HepG2 (cell line): ENCODE data around the gene NRN1L. TPM values are rescaled to one million over a fixed set of nuclear protein-coding genes. Genes with fewer than 3 reads are reported as not detected.

Source experiments
- ASH2L ChIP-seq: fragments of 300-600, 200-600 bp; sonication (generic); IDR thresholded peaks from 2 replicates; pipeline ENCODE4 v1.7.0; 2017; ENCODE audit warnings: low read depth, mild to moderate bottlenecking, moderate library complexity, mixed read lengths, low read length; ENCODE audit not compliant: insufficient read length
- CREM ChIP-seq, 2 experiments: sonication (generic) in 1 of 2; formaldehyde crosslinking in 1 of 2; IDR thresholded peaks; 2 replicates each; pipeline versions ENCODE4 v1.4.0 to v1.6.1; 2016 to 2020; ENCODE audit warnings: antibody characterized with exemption in 1 of 2, mild to moderate bottlenecking in 1 of 2, missing genetic modification reagents in 1 of 2
- ELF4 ChIP-seq: sonication (generic); formaldehyde crosslinking; IDR thresholded peaks from 2 replicates; pipeline ENCODE4 v1.5.0; 2020; ENCODE audit warnings: missing genetic modification reagents, mild to moderate bottlenecking, moderate library complexity, borderline replicate concordance
- KLF12 ChIP-seq: sonication (generic); formaldehyde crosslinking; IDR thresholded peaks from 2 replicates; pipeline ENCODE4 v1.4.0; 2020; ENCODE audit warnings: missing genetic modification reagents, borderline replicate concordance
- NFATC3 ChIP-seq: sonication (generic); formaldehyde crosslinking; IDR thresholded peaks from 2 replicates; pipeline ENCODE4 v1.5.1; 2020; ENCODE audit warnings: mild to moderate bottlenecking, missing genetic modification reagents
- PCBP1 ChIP-seq: fragments of 200-400 bp; formaldehyde crosslinking; IDR thresholded peaks from 2 replicates; pipeline ENCODE4 v1.6.1; 2017; ENCODE audit warnings: mild to moderate bottlenecking, low read depth, low read length, borderline replicate concordance
- RCOR2 ChIP-seq: IDR thresholded peaks from 2 replicates; pipeline ENCODE4 v1.6.1; 2016; ENCODE audit warnings: missing biosample characterization, missing genetic modification reagents
- SMYD3 ChIP-seq: sonication (generic); formaldehyde crosslinking; IDR thresholded peaks from 2 replicates; pipeline ENCODE4 v1.8.1; 2023; ENCODE audit warnings: mild to moderate bottlenecking, missing genetic modification reagents
- SYNCRIP ChIP-seq: fragments of 200-400 bp; formaldehyde crosslinking; IDR thresholded peaks from 2 replicates; pipeline ENCODE4 v1.6.1; 2018; ENCODE audit warnings: mild to moderate bottlenecking, low read depth, low read length; ENCODE audit not compliant: insufficient read depth
- TBP ChIP-seq: sonication (generic); formaldehyde crosslinking; IDR thresholded peaks from 2 replicates; pipeline ENCODE4 v1.5.0; 2020; ENCODE audit warnings: missing genetic modification reagents
- ZNF12 ChIP-seq: sonication (generic); formaldehyde crosslinking; IDR thresholded peaks from 2 replicates; pipeline ENCODE4 v1.5.0; 2020; ENCODE audit warnings: missing genetic modification reagents
- ZNF232 ChIP-seq: sonication (generic); formaldehyde crosslinking; IDR thresholded peaks from 2 replicates; pipeline ENCODE4 v1.4.0; 2020; ENCODE audit warnings: missing genetic modification reagents, borderline replicate concordance
- ZNF563 ChIP-seq: sonication (generic); formaldehyde crosslinking; IDR thresholded peaks from 2 replicates; pipeline ENCODE4 v1.8.0; 2022; ENCODE audit warnings: mild to moderate bottlenecking, moderate library complexity, missing genetic modification reagents
- ZSCAN21 ChIP-seq: sonication (generic); formaldehyde crosslinking; IDR thresholded peaks from 2 replicates; pipeline ENCODE4 v1.8.0; 2022; ENCODE audit warnings: mild to moderate bottlenecking, missing genetic modification reagents, moderate library complexity, borderline replicate concordance
- ZSCAN30 ChIP-seq: sonication (generic); formaldehyde crosslinking; IDR thresholded peaks from 2 replicates; pipeline ENCODE4 v1.5.0; 2020; ENCODE audit warnings: mild to moderate bottlenecking, missing genetic modification reagents
- polyA plus RNA-seq, 8 experiments: library from polyadenylated mRNA; depleted of rRNA in 3 of 8; stranded (reverse) in 7 of 8; unstranded in 1 of 8; fragments of >200 nt; fragmentation: Illumina TruSeq in 4 of 8; extraction: Trizol in 4 of 8; gene quantifications; 2 replicates each; pipeline versions ENCODE4 v1.2.1 to v1.2.3, GENCODE V29; 2011 to 2016; ENCODE audit warnings: low read depth in 4 of 8, missing spikeins in 1 of 8, mixed read lengths in 1 of 8; ENCODE audit not compliant: insufficient read depth in 1 of 8
- total RNA-seq, 5 experiments: library from RNA; depleted of rRNA; stranded (reverse); fragments of >200 nt; fragmentation: Illumina TruSeq; extraction: Trizol; gene quantifications; 2 replicates each; pipeline ENCODE4 v1.2.3, GENCODE V29; 2016; ENCODE audit warnings: low read depth in 1 of 5
- TF ChIP-seq, protein P1 (sequence below): sonication (generic); formaldehyde crosslinking; IDR thresholded peaks from 2 replicates; pipeline ENCODE4 v1.4.0; 2020; ENCODE audit warnings: mild to moderate bottlenecking, missing genetic modification reagents, borderline replicate concordance
- TF ChIP-seq, protein P2 (sequence below): sonication (generic); formaldehyde crosslinking; IDR thresholded peaks from 2 replicates; pipeline ENCODE4 v1.5.0; 2020; ENCODE audit warnings: mild to moderate bottlenecking, missing genetic modification reagents
- TF ChIP-seq, protein P3 (sequence below): sonication (generic); formaldehyde crosslinking; IDR thresholded peaks from 2 replicates; pipeline ENCODE4 v1.4.0; 2020; ENCODE audit warnings: missing genetic modification reagents
- TF ChIP-seq, protein P4 (sequence below): sonication (generic); formaldehyde crosslinking; IDR thresholded peaks from 2 replicates; pipeline ENCODE4 v1.5.0; 2020; ENCODE audit warnings: mild to moderate bottlenecking, missing genetic modification reagents

Gene NRN1L
- total and polyA plus RNA-seq, 2 of the 13 experiments (the other 11 are each of a cell fraction or from before 2014, with no cell fraction given), result 0.53 to 1.2 TPM

DNA sequence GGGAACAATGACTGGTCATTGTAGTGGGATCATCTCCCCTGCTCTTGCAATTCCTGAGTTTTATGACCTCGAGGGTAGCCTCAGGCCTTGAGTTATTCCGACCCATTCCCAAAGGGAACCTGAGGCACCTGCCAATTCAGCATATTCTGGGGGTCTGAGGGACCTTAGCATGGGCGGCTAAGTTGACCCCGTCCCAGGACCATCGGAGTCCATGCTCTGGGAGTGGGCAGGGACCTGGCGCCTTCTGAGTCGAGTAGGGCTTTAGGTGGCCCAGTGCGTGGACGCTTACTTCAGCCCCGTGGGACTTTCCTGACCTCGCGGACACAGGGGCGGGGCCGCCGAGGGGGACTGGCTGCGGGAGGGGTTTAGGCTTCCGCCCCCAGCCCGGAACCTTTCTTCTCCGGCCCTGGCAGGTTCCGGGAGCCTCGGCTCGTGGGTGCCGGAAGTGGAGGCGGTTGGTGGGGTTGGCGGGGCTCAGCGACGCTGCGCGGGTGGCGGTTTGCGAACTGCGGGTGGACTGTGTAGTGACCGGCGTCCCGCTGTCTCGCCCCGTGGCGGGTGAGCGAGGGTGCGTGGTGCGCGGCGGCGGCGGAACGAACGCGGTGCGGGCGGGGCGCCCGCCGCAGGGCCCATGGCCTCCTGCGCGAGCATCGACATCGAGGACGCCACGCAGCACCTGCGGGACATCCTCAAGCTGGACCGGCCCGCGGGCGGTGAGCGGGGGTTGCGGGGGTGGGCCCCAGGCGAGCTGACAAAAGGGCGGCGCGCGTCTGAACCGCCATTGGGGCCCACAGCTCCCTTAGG, 11.9 kb upstream of the NRN1L start, which contains the start of gene EDC4 (continued):
- TF ChIP-seq, protein P1, sequence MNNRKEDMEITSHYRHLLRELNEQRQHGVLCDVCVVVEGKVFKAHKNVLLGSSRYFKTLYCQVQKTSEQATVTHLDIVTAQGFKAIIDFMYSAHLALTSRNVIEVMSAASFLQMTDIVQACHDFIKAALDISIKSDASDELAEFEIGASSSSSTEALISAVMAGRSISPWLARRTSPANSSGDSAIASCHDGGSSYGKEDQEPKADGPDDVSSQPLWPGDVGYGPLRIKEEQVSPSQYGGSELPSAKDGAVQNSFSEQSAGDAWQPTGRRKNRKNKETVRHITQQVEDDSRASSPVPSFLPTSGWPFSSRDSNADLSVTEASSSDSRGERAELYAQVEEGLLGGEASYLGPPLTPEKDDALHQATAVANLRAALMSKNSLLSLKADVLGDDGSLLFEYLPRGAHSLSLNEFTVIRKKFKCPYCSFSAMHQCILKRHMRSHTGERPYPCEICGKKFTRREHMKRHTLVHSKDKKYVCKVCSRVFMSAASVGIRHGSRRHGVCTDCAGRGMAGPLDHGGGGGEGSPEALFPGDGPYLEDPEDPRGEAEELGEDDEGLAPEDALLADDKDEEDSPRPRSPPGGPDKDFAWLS (CRISPR knock-in tag), result 0 out of 2 replicates have a peak, but pooled peaks have one; percentile 47
- TF ChIP-seq ZSCAN21 (no peak), ZNF563 (CRISPR knock-in tag) (peak; percentile 82; the same call in 1 of the 2 replicates), ZSCAN30 (peak; percentile 85; the same call in 1 of the 2 replicates), RCOR2 (CRISPR knock-in tag) (no peak), CREM (IDR thresholded peaks at IDR 0.05) (peak; percentile 49; the same call in 1 of the 2 replicates), CREM (CRISPR knock-in tag; IDR thresholded peaks at IDR 0.05) (peak; percentile 48; the same call in 1 of the 2 replicates), SMYD3 (CRISPR knock-in tag) (peak; percentile 43; the same call in 1 of the 2 replicates), ZNF232 (CRISPR knock-in tag) (no peak), SYNCRIP (no peak), PCBP1 (0 out of 2 replicates have a peak, but pooled peaks have one; percentile 81), KLF12 (peak; percentile 96), NFATC3 (CRISPR knock-in tag) (peak; percentile 81; the same call in 1 of the 2 replicates), ELF4 (CRISPR knock-in tag) (0 out of 2 replicates have a peak, but pooled peaks have one; percentile 54), ASH2L (peak; percentile 99), ZNF12 (peak; percentile 14; the same call in 1 of the 2 replicates), TBP (CRISPR knock-in tag) (peak; percentile 98)
- TF ChIP-seq, protein P2, sequence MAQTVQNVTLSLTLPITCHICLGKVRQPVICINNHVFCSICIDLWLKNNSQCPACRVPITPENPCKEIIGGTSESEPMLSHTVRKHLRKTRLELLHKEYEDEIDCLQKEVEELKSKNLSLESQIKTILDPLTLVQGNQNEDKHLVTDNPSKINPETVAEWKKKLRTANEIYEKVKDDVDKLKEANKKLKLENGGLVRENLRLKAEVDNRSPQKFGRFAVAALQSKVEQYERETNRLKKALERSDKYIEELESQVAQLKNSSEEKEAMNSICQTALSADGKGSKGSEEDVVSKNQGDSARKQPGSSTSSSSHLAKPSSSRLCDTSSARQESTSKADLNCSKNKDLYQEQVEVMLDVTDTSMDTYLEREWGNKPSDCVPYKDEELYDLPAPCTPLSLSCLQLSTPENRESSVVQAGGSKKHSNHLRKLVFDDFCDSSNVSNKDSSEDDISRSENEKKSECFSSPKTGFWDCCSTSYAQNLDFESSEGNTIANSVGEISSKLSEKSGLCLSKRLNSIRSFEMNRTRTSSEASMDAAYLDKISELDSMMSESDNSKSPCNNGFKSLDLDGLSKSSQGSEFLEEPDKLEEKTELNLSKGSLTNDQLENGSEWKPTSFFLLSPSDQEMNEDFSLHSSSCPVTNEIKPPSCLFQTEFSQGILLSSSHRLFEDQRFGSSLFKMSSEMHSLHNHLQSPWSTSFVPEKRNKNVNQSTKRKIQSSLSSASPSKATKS, result no peak; the same call in 1 of the 2 replicates
- TF ChIP-seq, protein P3, sequence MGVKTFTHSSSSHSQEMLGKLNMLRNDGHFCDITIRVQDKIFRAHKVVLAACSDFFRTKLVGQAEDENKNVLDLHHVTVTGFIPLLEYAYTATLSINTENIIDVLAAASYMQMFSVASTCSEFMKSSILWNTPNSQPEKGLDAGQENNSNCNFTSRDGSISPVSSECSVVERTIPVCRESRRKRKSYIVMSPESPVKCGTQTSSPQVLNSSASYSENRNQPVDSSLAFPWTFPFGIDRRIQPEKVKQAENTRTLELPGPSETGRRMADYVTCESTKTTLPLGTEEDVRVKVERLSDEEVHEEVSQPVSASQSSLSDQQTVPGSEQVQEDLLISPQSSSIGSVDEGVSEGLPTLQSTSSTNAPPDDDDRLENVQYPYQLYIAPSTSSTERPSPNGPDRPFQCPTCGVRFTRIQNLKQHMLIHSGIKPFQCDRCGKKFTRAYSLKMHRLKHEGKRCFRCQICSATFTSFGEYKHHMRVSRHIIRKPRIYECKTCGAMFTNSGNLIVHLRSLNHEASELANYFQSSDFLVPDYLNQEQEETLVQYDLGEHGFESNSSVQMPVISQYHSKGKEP (CRISPR knock-in tag), result peak; percentile 86; the same call in 1 of the 2 replicates
- TF ChIP-seq, protein P4, sequence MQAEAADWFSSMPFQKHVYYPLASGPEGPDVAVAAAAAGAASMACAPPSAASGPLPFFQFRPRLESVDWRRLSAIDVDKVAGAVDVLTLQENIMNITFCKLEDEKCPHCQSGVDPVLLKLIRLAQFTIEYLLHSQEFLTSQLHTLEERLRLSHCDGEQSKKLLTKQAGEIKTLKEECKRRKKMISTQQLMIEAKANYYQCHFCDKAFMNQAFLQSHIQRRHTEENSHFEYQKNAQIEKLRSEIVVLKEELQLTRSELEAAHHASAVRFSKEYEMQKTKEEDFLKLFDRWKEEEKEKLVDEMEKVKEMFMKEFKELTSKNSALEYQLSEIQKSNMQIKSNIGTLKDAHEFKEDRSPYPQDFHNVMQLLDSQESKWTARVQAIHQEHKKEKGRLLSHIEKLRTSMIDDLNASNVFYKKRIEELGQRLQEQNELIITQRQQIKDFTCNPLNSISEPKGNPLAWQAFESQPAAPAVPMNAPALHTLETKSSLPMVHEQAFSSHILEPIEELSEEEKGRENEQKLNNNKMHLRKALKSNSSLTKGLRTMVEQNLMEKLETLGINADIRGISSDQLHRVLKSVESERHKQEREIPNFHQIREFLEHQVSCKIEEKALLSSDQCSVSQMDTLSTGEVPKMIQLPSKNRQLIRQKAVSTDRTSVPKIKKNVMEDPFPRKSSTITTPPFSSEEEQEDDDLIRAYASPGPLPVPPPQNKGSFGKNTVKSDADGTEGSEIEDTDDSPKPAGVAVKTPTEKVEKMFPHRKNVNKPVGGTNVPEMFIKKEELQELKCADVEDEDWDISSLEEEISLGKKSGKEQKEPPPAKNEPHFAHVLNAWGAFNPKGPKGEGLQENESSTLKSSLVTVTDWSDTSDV (CRISPR knock-in tag), result 0 out of 2 replicates have a peak, but pooled peaks have one; percentile 71
